Pancreas (tissue), 10 donors: ENCODE measurements around the gene GAN. TPM values are rescaled to one million over a fixed set of nuclear protein-coding genes. Genes with fewer than 3 reads are reported as not detected.

ENCODE experiments used
- ATAC-seq, 4 donors: fragments of 200-7000 bp; cut with Tn5 transposase; one replicate each; pipeline versions ENCODE4 v1.8.0 to v1.9.1; 2020; ENCODE audit warnings: mild to moderate bottlenecking in 4 of 4, moderate library complexity in 4 of 4
- DNase-seq, 6 donors: peaks; one replicate each; pipeline ENCODE4 v3.0.0-alpha.2; 2020
- FAIRE-seq: peaks from 2 replicates; lab custom pipeline; 2012; peaks lifted over from hg19 to GRCh38; lab: Jason Lieb, UNC
- H3K27ac ChIP-seq, 4 donors: fragments of 200-600 bp; sonication (generic); 1 replicate in 3 of 4; 2 replicates in 1 of 4; pipeline versions ENCODE4 v1.5.0 to v1.8.0; 2020
- H3K27me3 ChIP-seq, 4 donors: fragments of 200-600 bp; one replicate each; pipeline ENCODE4 v1.8.0; 2021
- H3K36me3 ChIP-seq, 3 donors: fragments of 200-600 bp; sonication (generic) in 1 of 3; one replicate each; pipeline versions ENCODE4 v1.5.0 to v1.8.0; 2020 to 2021
- H3K4me1 ChIP-seq, 3 donors: fragments of 200-600 bp; one replicate each; pipeline ENCODE4 v1.8.0; 2021
- H3K4me3 ChIP-seq, 4 donors: fragments of 200-600 bp; sonication (generic) in 2 of 4; one replicate each; pipeline versions ENCODE4 v1.5.0 to v1.8.0; 2020 to 2021
- H3K9me3 ChIP-seq, 4 donors: fragments of 200-600 bp; one replicate each; pipeline ENCODE4 v1.8.0; 2021
- WGBS, 2 donors: extraction: QIAGEN DNeasy Blood & Tissue Kit; methylation state at CpG; one replicate each; pipeline ENCODE4 v1.1.7; 2013; 5-methylcytosine and 5-hydroxymethylcytosine counted together
- intact Hi-C, 3 donors: fragments of 100-400 bp; cut with DNase I; formaldehyde crosslinking; loops; one replicate each; pipeline versions ENCODE4 v1.11.1 to v1.14.2; 2022
- polyA plus RNA-seq, 2 donors: library from polyadenylated mRNA; stranded (reverse); fragments of 200-250 nt; gene quantifications; one replicate each; pipeline ENCODE4 v1.2.3, GENCODE V29; 2013
- total RNA-seq, 6 donors: library from RNA; stranded (reverse); fragmentation: NEBNext Ultra II Directional in 4 of 6; extraction: Animal tissue kit (Norgen Biotek cat#: 25700) in 4 of 6; gene quantifications; one replicate each; pipeline versions ENCODE4 v1.2.1 to v1.2.4, GENCODE V29; 2021 to 2023
- TF ChIP-seq, protein P1 (sequence below), 4 donors: fragments of 200-600 bp; sonication (generic) in 3 of 4; IDR thresholded peaks; one replicate each; pipeline versions ENCODE4 v1.5.0 to v1.8.0; 2021; ENCODE audit warnings: antibody characterized with exemption in 4 of 4
- donor health status: healthy with polysubstance abuse.
- donor health status: DM: no; HTN: no; CAD: no; lungs with moderate emphysema.
- donor health status: DM: no; HTN: no; CAD: no.
- donor health status: control.
- donor health status: control.
- donor health status: Bipolar disorder and iron deficiency.
- donor health status: DM: yes; HTN: yes; CAD: no.
- donor health status: DM: no; HTN: no; CAD: no.
- donor health status: DM: no; HTN: no; CAD: no.
- donor health status: DM: yes; HTN: yes; CAD: no.

The GAN gene
- total and polyA plus RNA-seq, 8 donors, result 0.68 to 4.8 (median 3.8) TPM

- TF ChIP-seq, protein P1, sequence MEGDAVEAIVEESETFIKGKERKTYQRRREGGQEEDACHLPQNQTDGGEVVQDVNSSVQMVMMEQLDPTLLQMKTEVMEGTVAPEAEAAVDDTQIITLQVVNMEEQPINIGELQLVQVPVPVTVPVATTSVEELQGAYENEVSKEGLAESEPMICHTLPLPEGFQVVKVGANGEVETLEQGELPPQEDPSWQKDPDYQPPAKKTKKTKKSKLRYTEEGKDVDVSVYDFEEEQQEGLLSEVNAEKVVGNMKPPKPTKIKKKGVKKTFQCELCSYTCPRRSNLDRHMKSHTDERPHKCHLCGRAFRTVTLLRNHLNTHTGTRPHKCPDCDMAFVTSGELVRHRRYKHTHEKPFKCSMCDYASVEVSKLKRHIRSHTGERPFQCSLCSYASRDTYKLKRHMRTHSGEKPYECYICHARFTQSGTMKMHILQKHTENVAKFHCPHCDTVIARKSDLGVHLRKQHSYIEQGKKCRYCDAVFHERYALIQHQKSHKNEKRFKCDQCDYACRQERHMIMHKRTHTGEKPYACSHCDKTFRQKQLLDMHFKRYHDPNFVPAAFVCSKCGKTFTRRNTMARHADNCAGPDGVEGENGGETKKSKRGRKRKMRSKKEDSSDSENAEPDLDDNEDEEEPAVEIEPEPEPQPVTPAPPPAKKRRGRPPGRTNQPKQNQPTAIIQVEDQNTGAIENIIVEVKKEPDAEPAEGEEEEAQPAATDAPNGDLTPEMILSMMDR (IDR thresholded peaks at IDR 0.05), result no peak
- intact Hi-C loops, result no loop called here
- Histone ChIP-seq H3K9me3 (no peaks in the 10 kb centered on the region), H3K27ac (no peak overlapping the region), H3K27me3 (no peaks in the 10 kb centered on the region), H3K4me1 (no peaks in the 10 kb centered on the region), H3K4me3 (no peak overlapping the region), H3K36me3 (no peaks in the 10 kb centered on the region)
- no peak for DNase-seq
- FAIRE-seq, result no peak
- ATAC-seq, result peak in 2 of 4 donors; percentile 29 to 55
- 16 to 35% methylated on average over 1 of the region's 1 CpG for WGBS, 2 donors
Observed at GRCh38 chr16:81424771-81425170, 110.0 kb downstream of the GAN start.

- DNase-seq, result no peak
- Histone ChIP-seq H3K4me1 (no peaks in the 10 kb centered on the region), H3K4me3 (no peak overlapping the region), H3K9me3 (no peaks in the 10 kb centered on the region), H3K36me3 (no peaks in the 10 kb centered on the region), H3K27ac (no peak overlapping the region), H3K27me3 (no peaks in the 10 kb centered on the region)
- intact Hi-C loops, result no loop called here
- FAIRE-seq, result no peak
- WGBS, 2 donors, result 73 to 75% methylated on average over 6 of the region's 6 CpGs
- ATAC-seq, result no peak
- TF ChIP-seq, protein P1 (IDR thresholded peaks at IDR 0.05), result no peak
Observed at GRCh38 chr16:81427219-81427618, 112.5 kb downstream of the GAN start.

GRCh38 chr16:81429045-81429521 is 114.3 kb downstream of the GAN start:
- peak; percentile 80 to 95 (median 92) for ATAC-seq
- Histone ChIP-seq H3K4me1 (no peaks in the 10 kb centered on the region), H3K27ac (no peak overlapping the region), H3K27me3 (no peaks in the 10 kb centered on the region), H3K36me3 (no peaks in the 10 kb centered on the region), H3K4me3 (no peak overlapping the region), H3K9me3 (no peaks in the 10 kb centered on the region)
- DNase-seq, result peak; percentile 67 to 83 (median 76)
- intact Hi-C loops, result no loop called here
- FAIRE-seq, result no peak
- 24 to 28% methylated on average over 3 of the region's 3 CpGs for WGBS, 2 donors
- TF ChIP-seq, protein P1 (IDR thresholded peaks at IDR 0.05), result peak; percentile 47 to 51 (median 50)

DNA sequence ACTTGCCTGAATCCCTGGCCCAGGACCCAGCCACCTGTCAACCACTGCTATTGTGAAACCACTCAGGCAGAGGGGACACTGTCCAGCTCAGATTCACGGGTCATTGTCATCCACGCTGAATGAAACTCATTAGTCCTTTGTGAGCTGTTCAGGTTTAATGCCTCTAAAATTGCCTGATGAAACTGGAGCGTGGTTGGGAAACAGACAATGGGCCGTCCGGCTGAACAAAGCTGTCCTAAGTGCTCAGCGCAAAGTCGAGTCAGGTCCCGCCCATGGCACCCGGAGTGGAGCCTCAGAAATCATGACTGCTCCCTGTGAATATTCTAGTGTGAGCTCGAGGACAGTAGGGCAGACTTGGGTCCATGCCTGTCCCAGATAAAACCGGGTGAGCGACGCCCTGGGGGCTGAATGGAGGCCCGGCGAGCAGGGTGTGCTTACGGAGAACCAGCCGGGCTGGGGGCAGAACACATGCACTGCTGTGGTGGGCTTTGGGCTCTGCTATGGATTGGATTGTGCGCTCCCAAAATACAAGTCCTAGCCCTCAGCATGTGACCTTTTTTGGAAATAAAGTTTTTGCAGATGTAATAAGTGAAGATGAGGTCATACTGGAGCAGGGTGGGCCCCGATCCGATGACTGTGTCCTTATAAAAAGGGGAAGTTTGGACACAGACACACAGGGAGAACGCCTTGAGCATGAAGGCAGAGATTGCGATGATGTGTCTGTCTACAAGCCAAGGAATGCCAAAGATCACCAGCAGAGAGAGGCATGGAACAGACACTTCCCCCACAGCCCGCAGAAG is 117.0 kb downstream of the GAN start:
- TF ChIP-seq, protein P1 (IDR thresholded peaks at IDR 0.05), result no peak
- H3K4me3 ChIP-seq, result no peak overlapping the region
- FAIRE-seq (no peak), DNase-seq (no peak), ATAC-seq (peak in 3 of 4 donors; percentile 14 to 71 (median 59))
- whole genome bisulfite sequencing, 2 donors, result 88 to 94% methylated on average over 23 of the region's 23 CpGs
- H3K27ac ChIP-seq, result no peak overlapping the region
- H3K36me3 ChIP-seq, result no peaks in the 10 kb centered on the region
- intact Hi-C loops, result no loop called here
- no peaks in the 10 kb centered on the region for H3K4me1 ChIP-seq
- H3K27me3 ChIP-seq, result no peaks in the 10 kb centered on the region
- H3K9me3 ChIP-seq, result no peaks in the 10 kb centered on the region
